Measurements from ENCODE around the gene OLA1.

DNA sequence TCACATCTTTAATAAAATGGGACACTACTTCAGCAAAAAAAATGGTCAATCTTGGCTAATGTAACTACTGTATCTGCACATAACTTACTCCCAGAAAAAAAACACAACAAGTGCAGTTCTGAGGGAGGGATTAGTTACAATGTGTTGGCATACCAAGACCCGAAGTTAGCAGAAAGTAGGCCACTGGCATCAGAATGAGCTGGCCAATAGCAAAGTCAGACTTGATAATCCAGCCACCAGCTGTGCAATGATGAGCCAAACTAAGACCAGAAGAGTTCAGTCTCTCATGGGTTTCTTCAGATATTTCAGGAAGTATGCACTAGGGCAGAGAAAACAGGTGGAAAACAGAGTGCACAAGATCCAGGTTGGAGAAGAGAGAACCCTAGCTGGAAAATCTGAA, 65.3 kb downstream of the OLA1 start:
- TF ChIP-seq, protein P1, sequence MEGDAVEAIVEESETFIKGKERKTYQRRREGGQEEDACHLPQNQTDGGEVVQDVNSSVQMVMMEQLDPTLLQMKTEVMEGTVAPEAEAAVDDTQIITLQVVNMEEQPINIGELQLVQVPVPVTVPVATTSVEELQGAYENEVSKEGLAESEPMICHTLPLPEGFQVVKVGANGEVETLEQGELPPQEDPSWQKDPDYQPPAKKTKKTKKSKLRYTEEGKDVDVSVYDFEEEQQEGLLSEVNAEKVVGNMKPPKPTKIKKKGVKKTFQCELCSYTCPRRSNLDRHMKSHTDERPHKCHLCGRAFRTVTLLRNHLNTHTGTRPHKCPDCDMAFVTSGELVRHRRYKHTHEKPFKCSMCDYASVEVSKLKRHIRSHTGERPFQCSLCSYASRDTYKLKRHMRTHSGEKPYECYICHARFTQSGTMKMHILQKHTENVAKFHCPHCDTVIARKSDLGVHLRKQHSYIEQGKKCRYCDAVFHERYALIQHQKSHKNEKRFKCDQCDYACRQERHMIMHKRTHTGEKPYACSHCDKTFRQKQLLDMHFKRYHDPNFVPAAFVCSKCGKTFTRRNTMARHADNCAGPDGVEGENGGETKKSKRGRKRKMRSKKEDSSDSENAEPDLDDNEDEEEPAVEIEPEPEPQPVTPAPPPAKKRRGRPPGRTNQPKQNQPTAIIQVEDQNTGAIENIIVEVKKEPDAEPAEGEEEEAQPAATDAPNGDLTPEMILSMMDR (conservative IDR thresholded peaks at IDR 0.05; ENCODE audit: low read depth, low read length), result no peak
- no peak for TF ChIP-seq EZH2 (IDR thresholded peaks at IDR 0.05; ENCODE audit: low read length, unreplicated experiment)

Data from PC-3 (cell line).